ENCODE measurements around the gene TECPR2. TPM values are rescaled to one million over a fixed set of nuclear protein-coding genes. Genes with fewer than 3 reads are reported as not detected.
A peak's percentile ranks its signal among the peaks of the same experiment; 100 is the strongest.
"Not testable (repeated sequence)": the region's sequence is repeated elsewhere in the genome, so short reads cannot be mapped to it uniquely, and the experiment has no call there.

Gene TECPR2
- total RNA-seq, 1 donor from 2014 or later = 10.9 TPM

GRCh38 chr14:102510616-102511520 is 148.1 kb downstream of the TECPR2 start:
- peak; percentile 61 for ATAC-seq

- ATAC-seq = no peak
Observed at GRCh38 chr14:102511538-102511937, 148.8 kb downstream of the TECPR2 start.

GRCh38 chr14:102512793-102513300 is 150.1 kb downstream of the TECPR2 start:
- ATAC-seq = no peak

- no peak for ATAC-seq
Observed at GRCh38 chr14:102513899-102514772, 151.4 kb downstream of the TECPR2 start.

GRCh38 chr14:102514987-102515733 is 152.4 kb downstream of the TECPR2 start:
- no peak for ATAC-seq

- ATAC-seq = peak; percentile 75
Observed at GRCh38 chr14:102516531-102517391, 154.0 kb downstream of the TECPR2 start.

- ATAC-seq = peak; percentile 14
Observed at GRCh38 chr14:102517392-102518062, 154.8 kb downstream of the TECPR2 start.

GRCh38 chr14:102518063-102518648 is 155.4 kb downstream of the TECPR2 start:
- ATAC-seq = no peak

- ATAC-seq = not testable (repeated sequence)
Observed at GRCh38 chr14:102519709-102520108, 157.0 kb downstream of the TECPR2 start.

- ATAC-seq = no peak
Observed at GRCh38 chr14:102523200-102523568, 160.4 kb downstream of the TECPR2 start.

GRCh38 chr14:102523569-102524450 is 161.1 kb downstream of the TECPR2 start:
- no peak for ATAC-seq

- peak; percentile 88 for ATAC-seq
Observed at GRCh38 chr14:102524451-102525218, 161.9 kb downstream of the TECPR2 start.

- ATAC-seq = peak; percentile 29
Observed at GRCh38 chr14:102525219-102525928, 162.6 kb downstream of the TECPR2 start.

GRCh38 chr14:102525929-102526497 is 163.3 kb downstream of the TECPR2 start:
- ATAC-seq = no peak

GRCh38 chr14:102528431-102529170 is 165.9 kb downstream of the TECPR2 start:
- no peak for ATAC-seq

- ATAC-seq = peak; percentile 59
Observed at GRCh38 chr14:102530828-102531478, 168.2 kb downstream of the TECPR2 start.
